ENCODE results near the gene NEK9. TPM values are rescaled to one million over a fixed set of nuclear protein-coding genes. Genes with fewer than 3 reads are reported as not detected.

The NEK9 gene
- total RNA-seq, 1 donor from 2014 or later = 74.3 TPM

DNA sequence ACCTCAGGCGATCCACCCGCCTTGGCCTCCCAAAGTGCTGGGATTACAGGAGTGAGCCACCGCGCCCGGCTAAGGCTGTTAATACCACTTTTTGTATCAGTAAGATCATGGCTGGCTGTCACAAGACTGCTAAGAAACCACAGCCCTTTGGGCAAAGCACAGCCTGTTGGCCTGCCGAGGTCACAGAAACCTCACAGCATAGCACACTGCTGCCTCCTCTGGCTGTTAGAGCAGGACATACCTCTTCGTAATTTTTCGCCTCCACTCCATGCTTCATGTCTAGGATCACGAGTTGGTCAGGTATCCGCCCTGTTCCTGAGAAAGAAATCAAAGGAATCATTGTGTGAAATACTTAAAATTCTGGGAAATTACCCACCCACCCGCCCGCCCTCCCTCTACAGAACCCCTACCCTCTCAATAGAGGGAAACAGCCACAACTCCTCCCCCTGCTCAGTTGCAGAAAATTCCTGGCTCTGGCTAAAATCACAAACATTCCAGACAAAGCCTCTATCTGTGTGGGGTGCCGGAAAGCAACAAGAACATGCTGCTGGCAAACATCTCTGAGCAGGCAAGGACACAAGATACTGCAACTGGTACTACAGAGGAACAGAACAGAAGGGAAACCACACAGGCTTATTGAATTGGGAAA lies 20.7 kb upstream of the NEK9 start:
- peak overlapping the region; percentile 97 for H3K27ac Mint-ChIP-seq (ENCODE audit: unreplicated experiment)
- H3K9me3 Mint-ChIP-seq (ENCODE audit: unreplicated experiment) = no peaks in the 10 kb centered on the region
- H3K4me1 Mint-ChIP-seq (ENCODE audit: unreplicated experiment) = peaks cover 34% of the 10 kb centered on the region
- peak; percentile 58 for DNase-seq (ENCODE audit: low spot score)
- peak overlapping the region; percentile 75 for H3K4me3 Mint-ChIP-seq (ENCODE audit: unreplicated experiment)
- no peak for TF ChIP-seq CTCF (IDR thresholded peaks at IDR 0.05; ENCODE audit: unreplicated experiment)
- H3K27me3 Mint-ChIP-seq (ENCODE audit: unreplicated experiment) = peaks cover 5% of the 10 kb centered on the region
- H3K36me3 Mint-ChIP-seq (ENCODE audit: low read depth, unreplicated experiment) = peaks cover 16% of the 10 kb centered on the region

GRCh38 chr14:75144944-75145343 lies 18.1 kb upstream of the NEK9 start:
- Mint-ChIP-seq H3K9me3 (ENCODE audit: unreplicated experiment) (no peaks in the 10 kb centered on the region), H3K27me3 (ENCODE audit: unreplicated experiment) (peaks cover 5% of the 10 kb centered on the region), H3K36me3 (ENCODE audit: low read depth, unreplicated experiment) (peaks cover 8% of the 10 kb centered on the region), H3K27ac (ENCODE audit: unreplicated experiment) (peak overlapping the region; percentile 32), H3K4me1 (ENCODE audit: unreplicated experiment) (peaks cover 31% of the 10 kb centered on the region), H3K4me3 (ENCODE audit: unreplicated experiment) (no peak overlapping the region)
- DNase-seq (ENCODE audit: low spot score) = no peak
- no peak for TF ChIP-seq CTCF (IDR thresholded peaks at IDR 0.05; ENCODE audit: unreplicated experiment)

DNA sequence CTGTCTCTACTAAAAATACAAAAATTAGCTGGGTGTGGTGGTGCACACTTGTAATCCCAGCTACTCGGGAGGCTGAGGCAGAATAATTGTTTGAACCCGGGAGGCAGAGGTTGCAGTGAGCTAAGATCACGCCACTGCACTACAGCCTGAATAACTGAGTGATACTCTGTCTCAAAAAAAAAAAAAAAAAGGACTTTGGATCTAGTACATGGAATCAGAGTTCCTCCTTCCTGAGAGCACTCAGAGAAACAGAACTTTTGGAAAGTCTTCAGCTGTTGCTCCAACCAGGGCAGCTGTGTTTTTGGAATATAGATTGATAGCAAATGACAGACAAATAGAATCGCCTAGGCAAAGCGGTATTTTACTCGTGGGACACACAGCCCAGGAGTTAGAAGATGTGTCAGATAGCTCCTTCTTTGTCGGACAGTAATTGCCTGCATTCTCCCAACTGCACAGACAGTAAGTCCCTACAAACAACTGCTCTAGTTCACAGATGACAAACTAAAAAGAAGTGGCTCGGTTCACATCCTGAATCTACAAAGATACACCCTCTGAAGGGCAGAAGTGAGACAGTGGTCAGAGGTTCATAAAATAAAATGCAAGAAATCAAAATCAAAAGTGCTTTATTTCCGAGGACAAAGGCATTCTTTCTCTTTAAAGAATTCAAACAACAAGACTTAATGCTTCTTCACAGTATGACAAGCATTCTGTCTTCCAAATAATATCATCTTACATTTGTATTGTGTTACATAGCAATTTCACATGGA lies 17.1 kb upstream of the NEK9 start:
- Mint-ChIP-seq H3K36me3 (ENCODE audit: low read depth, unreplicated experiment) (peaks cover 4% of the 10 kb centered on the region), H3K4me3 (ENCODE audit: unreplicated experiment) (no peak overlapping the region)
- TF ChIP-seq CTCF (IDR thresholded peaks at IDR 0.05; ENCODE audit: unreplicated experiment) = no peak

GRCh38 chr14:75142494-75142893 lies 15.6 kb upstream of the NEK9 start:
- Mint-ChIP-seq H3K9me3 (ENCODE audit: unreplicated experiment) (no peaks in the 10 kb centered on the region), H3K27me3 (ENCODE audit: unreplicated experiment) (peaks cover 4% of the 10 kb centered on the region), H3K4me1 (ENCODE audit: unreplicated experiment) (peaks cover 26% of the 10 kb centered on the region), H3K27ac (ENCODE audit: unreplicated experiment) (peak overlapping the region; percentile 38), H3K4me3 (ENCODE audit: unreplicated experiment) (no peak overlapping the region), H3K36me3 (ENCODE audit: low read depth, unreplicated experiment) (peaks cover 4% of the 10 kb centered on the region)
- no peak for DNase-seq (ENCODE audit: low spot score)
- TF ChIP-seq CTCF (IDR thresholded peaks at IDR 0.05; ENCODE audit: unreplicated experiment) = no peak

More for the DNA sequence above, 17.1 kb upstream of the NEK9 start:
- H3K4me1 Mint-ChIP-seq (ENCODE audit: unreplicated experiment) = peaks cover 31% of the 10 kb centered on the region
- peak overlapping the region; percentile 68 for H3K27ac Mint-ChIP-seq (ENCODE audit: unreplicated experiment)
- H3K27me3 Mint-ChIP-seq (ENCODE audit: unreplicated experiment) = peaks cover 5% of the 10 kb centered on the region
- DNase-seq (ENCODE audit: low spot score) = no peak
- no peaks in the 10 kb centered on the region for H3K9me3 Mint-ChIP-seq (ENCODE audit: unreplicated experiment)

DNA sequence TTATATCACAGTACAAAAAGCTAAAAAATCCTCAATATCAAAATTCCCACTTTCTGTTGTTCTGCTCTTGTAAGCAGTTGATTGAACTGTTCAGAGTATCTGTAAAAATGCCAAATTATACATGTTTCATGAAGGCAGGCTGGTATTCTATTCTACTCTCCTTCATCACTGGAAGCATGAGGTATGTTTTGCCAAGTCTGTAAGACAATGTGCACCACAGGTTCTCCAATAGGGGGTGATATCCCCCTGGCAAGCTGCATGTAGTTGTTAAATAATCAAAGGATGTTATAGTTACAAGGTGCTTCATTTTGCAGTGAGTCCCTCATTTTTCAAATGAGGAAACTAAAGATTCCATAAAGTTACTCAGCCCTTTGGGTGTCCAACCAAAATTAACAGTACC lies 15.1 kb upstream of the NEK9 start:
- Mint-ChIP-seq H3K9me3 (ENCODE audit: unreplicated experiment) (no peaks in the 10 kb centered on the region), H3K36me3 (ENCODE audit: low read depth, unreplicated experiment) (peaks cover 4% of the 10 kb centered on the region), H3K27me3 (ENCODE audit: unreplicated experiment) (peaks cover 3% of the 10 kb centered on the region), H3K27ac (ENCODE audit: unreplicated experiment) (peak overlapping the region; percentile 38), H3K4me3 (ENCODE audit: unreplicated experiment) (no peak overlapping the region), H3K4me1 (ENCODE audit: unreplicated experiment) (peaks cover 22% of the 10 kb centered on the region)
- DNase-seq (ENCODE audit: low spot score) = peak; percentile 18
- peak; percentile 45 for TF ChIP-seq CTCF (IDR thresholded peaks at IDR 0.05; ENCODE audit: unreplicated experiment)

All from endothelial cell (in vitro differentiated cells).